ENCODE results near the gene PLEKHG4.

PLEKHG4 gene

GRCh38 chr16:67264277-67264676 is 15.1 kb upstream of the PLEKHG4 start:
- no peak for DNase-seq

- no peak for DNase-seq
These were observed 14.5 kb upstream of the PLEKHG4 start for GRCh38 chr16:67264866-67265265.

- no peak for DNase-seq
These were observed 13.5 kb upstream of the PLEKHG4 start for GRCh38 chr16:67265834-67266233.

- DNase-seq = no peak
These were observed 11.2 kb upstream of the PLEKHG4 start for GRCh38 chr16:67268136-67268579.

- no peak for DNase-seq
These were observed 9.6 kb upstream of the PLEKHG4 start for GRCh38 chr16:67269766-67270165.

- no peak for DNase-seq
These were observed 8.4 kb upstream of the PLEKHG4 start for GRCh38 chr16:67270931-67271338.

GRCh38 chr16:67271446-67271845 is 7.9 kb upstream of the PLEKHG4 start:
- no peak for DNase-seq

- no peak for DNase-seq
These were observed 4.0 kb upstream of the PLEKHG4 start for GRCh38 chr16:67275321-67275720.

GRCh38 chr16:67277294-67277998 is 1.9 kb upstream of the PLEKHG4 start:
- no peak for DNase-seq

GRCh38 chr16:67277999-67278772 is 1.1 kb upstream of the PLEKHG4 start:
- DNase-seq = no peak

GRCh38 chr16:67278773-67279295 is 498 bp upstream of the PLEKHG4 start:
- no peak for DNase-seq

- DNase-seq = no peak
These were observed 1.0 kb downstream of the PLEKHG4 start for GRCh38 chr16:67280090-67281015.

GRCh38 chr16:67281536-67282446 is 2.5 kb downstream of the PLEKHG4 start:
- no peak for DNase-seq

- DNase-seq = no peak
These were observed 3.1 kb downstream of the PLEKHG4 start for GRCh38 chr16:67282447-67282805.

GRCh38 chr16:67283039-67283825 is 3.9 kb downstream of the PLEKHG4 start:
- no peak for DNase-seq

GRCh38 chr16:67283826-67284555 is 4.7 kb downstream of the PLEKHG4 start:
- no peak for DNase-seq

- DNase-seq = peak in 1 of 2 experiments; percentile 22
These were observed 5.6 kb downstream of the PLEKHG4 start for GRCh38 chr16:67284699-67285646.

- DNase-seq = no peak
These were observed 7.3 kb downstream of the PLEKHG4 start for GRCh38 chr16:67286441-67287235.

Measured in cerebellar nuclear complex (tissue), 1 donor.